MV-4-11 (cell line): ENCODE results near the gene ZNF605.
"Not testable (repeated sequence)": the region's sequence is repeated elsewhere in the genome, so short reads cannot be mapped to it uniquely, and the experiment has no call there.

Source experiments
- DNase-seq: peaks from one replicate; lab custom pipeline; 2025; lab: John Stamatoyannopoulos, UW

Gene ZNF605

GRCh38 chr12:132956011-132956788 lies at the start of gene ZNF605:
Gene ZNF605 (minus strand): TSS chr12:132956306. CDS start chr12:132945635, 10,671 bp downstream.
- peak; percentile 70 for DNase-seq

- DNase-seq: no peak
These were observed 42.6 kb upstream of the ZNF605 start for GRCh38 chr12:132998741-132999140.

GRCh38 chr12:132986885-132987225 lies 30.7 kb upstream of the ZNF605 start:
- no peak for DNase-seq

- peak; percentile 88 for DNase-seq
These were observed 30.1 kb upstream of the ZNF605 start, which contains the start of gene ZNF26 for GRCh38 chr12:132986001-132986884. Gene ZNF26 (plus strand): TSS chr12:132986367. CDS start chr12:132986841, 474 bp downstream.

GRCh38 chr12:132976870-132977269 lies 20.8 kb upstream of the ZNF605 start:
- not testable (repeated sequence) for DNase-seq

- no peak for DNase-seq
These were observed 16.3 kb upstream of the ZNF605 start for GRCh38 chr12:132972374-132972773.

- no peak for DNase-seq
These were observed 11.6 kb upstream of the ZNF605 start for GRCh38 chr12:132967736-132968135.

GRCh38 chr12:132966676-132967415 lies 10.7 kb upstream of the ZNF605 start:
- no peak for DNase-seq

- DNase-seq: no peak
These were observed 9.7 kb upstream of the ZNF605 start for GRCh38 chr12:132965796-132966195.

GRCh38 chr12:132963947-132964346 lies 7.8 kb upstream of the ZNF605 start:
- DNase-seq: not testable (repeated sequence)

- DNase-seq: not testable (repeated sequence)
These were observed 5.7 kb upstream of the ZNF605 start for GRCh38 chr12:132961790-132962189.

GRCh38 chr12:132955094-132956010 lies 754 bp downstream of the ZNF605 start:
- no peak for DNase-seq

- DNase-seq: no peak
These were observed 1.5 kb downstream of the ZNF605 start for GRCh38 chr12:132954471-132955048.

GRCh38 chr12:132953771-132954170 lies 2.3 kb downstream of the ZNF605 start:
- DNase-seq: no peak

GRCh38 chr12:132953163-132953425 lies 3.0 kb downstream of the ZNF605 start:
- no peak for DNase-seq

- no peak for DNase-seq
These were observed 3.5 kb downstream of the ZNF605 start for GRCh38 chr12:132952371-132953162.

GRCh38 chr12:132951649-132952048 lies 4.5 kb downstream of the ZNF605 start:
- no peak for DNase-seq

- DNase-seq: no peak
These were observed 5.1 kb downstream of the ZNF605 start for GRCh38 chr12:132950844-132951535.
